ENCODE results near the gene FAM193B.
A peak's percentile ranks its signal among the peaks of the same experiment; 100 is the strongest.

FAM193B gene

GRCh38 chr5:177524539-177524900, 29.8 kb downstream of the FAM193B start:
- DNase-seq = no peak

GRCh38 chr5:177523711-177524538, 30.4 kb downstream of the FAM193B start:
- no peak for DNase-seq
- TF ChIP-seq POLR2A (IDR thresholded peaks at IDR 0.05; ENCODE audit: low read length) (no peak), GATA1 (IDR thresholded peaks at IDR 0.05; ENCODE audit: low read depth, low read length) (no peak)

More at GRCh38 chr5:177524539-177524900, 29.8 kb downstream of the FAM193B start:
- TF ChIP-seq POLR2A (IDR thresholded peaks at IDR 0.05; ENCODE audit: low read length) (no peak), GATA1 (IDR thresholded peaks at IDR 0.05; ENCODE audit: low read depth, low read length) (no peak)

- TF ChIP-seq POLR2A (IDR thresholded peaks at IDR 0.05; ENCODE audit: low read length) = no peak
- TF ChIP-seq GATA1 (IDR thresholded peaks at IDR 0.05; ENCODE audit: low read depth, low read length) = no peak
- no peak for DNase-seq
Measured at GRCh38 chr5:177520916-177521513, 33.3 kb downstream of the FAM193B start.

- no peak for TF ChIP-seq GATA1 (IDR thresholded peaks at IDR 0.05; ENCODE audit: low read depth, low read length)
- TF ChIP-seq POLR2A (IDR thresholded peaks at IDR 0.05; ENCODE audit: low read length) = no peak
- DNase-seq = no peak
Measured at GRCh38 chr5:177520271-177520670, 34.1 kb downstream of the FAM193B start.

GRCh38 chr5:177519463-177520235, 34.7 kb downstream of the FAM193B start:
- DNase-seq = no peak
- TF ChIP-seq POLR2A (IDR thresholded peaks at IDR 0.05; ENCODE audit: low read length) (no peak), GATA1 (IDR thresholded peaks at IDR 0.05; ENCODE audit: low read depth, low read length) (no peak)

- DNase-seq = peak; percentile 99
- peak; percentile 50 for TF ChIP-seq GATA1 (IDR thresholded peaks at IDR 0.05; ENCODE audit: low read depth, low read length)
- TF ChIP-seq POLR2A (IDR thresholded peaks at IDR 0.05; ENCODE audit: low read length) = peak; percentile 87
Measured at GRCh38 chr5:177516601-177517568, 37.5 kb downstream of the FAM193B start, which contains the start of gene DDX41. DDX41 (minus strand) TSS chr5:177516961; CDS start chr5:177516945, 16 bp downstream.

- no peak for TF ChIP-seq POLR2A (IDR thresholded peaks at IDR 0.05; ENCODE audit: low read length)
- no peak for TF ChIP-seq GATA1 (IDR thresholded peaks at IDR 0.05; ENCODE audit: low read depth, low read length)
- no peak for DNase-seq
Measured at GRCh38 chr5:177515580-177515979, 38.8 kb downstream of the FAM193B start.

- TF ChIP-seq POLR2A (IDR thresholded peaks at IDR 0.05; ENCODE audit: low read length) (no peak), GATA1 (IDR thresholded peaks at IDR 0.05; ENCODE audit: low read depth, low read length) (no peak)
- DNase-seq = no peak
Measured at GRCh38 chr5:177514541-177514940, 39.8 kb downstream of the FAM193B start.

GRCh38 chr5:177513500-177513899, 40.9 kb downstream of the FAM193B start:
- DNase-seq = no peak
- TF ChIP-seq GATA1 (IDR thresholded peaks at IDR 0.05; ENCODE audit: low read depth, low read length) (no peak), POLR2A (IDR thresholded peaks at IDR 0.05; ENCODE audit: low read length) (no peak)

GRCh38 chr5:177512736-177513380, 41.5 kb downstream of the FAM193B start:
- TF ChIP-seq GATA1 (IDR thresholded peaks at IDR 0.05; ENCODE audit: low read depth, low read length) = no peak
- no peak for TF ChIP-seq POLR2A (IDR thresholded peaks at IDR 0.05; ENCODE audit: low read length)
- no peak for DNase-seq

- no peak for DNase-seq
- TF ChIP-seq POLR2A (IDR thresholded peaks at IDR 0.05; ENCODE audit: low read length) = no peak
- TF ChIP-seq GATA1 (IDR thresholded peaks at IDR 0.05; ENCODE audit: low read depth, low read length) = no peak
Measured at GRCh38 chr5:177511796-177512675, 42.3 kb downstream of the FAM193B start.

GRCh38 chr5:177511181-177511580, 43.2 kb downstream of the FAM193B start:
- TF ChIP-seq GATA1 (IDR thresholded peaks at IDR 0.05; ENCODE audit: low read depth, low read length) (no peak), POLR2A (IDR thresholded peaks at IDR 0.05; ENCODE audit: low read length) (no peak)
- no peak for DNase-seq

Data from erythroblast (primary cell).